SU-DHL-6 (cell line): ENCODE results near the gene S100A1.

ENCODE experiments used
- H2AFZ ChIP-seq: fragments of 200-600 bp; sonication (generic); 2 replicates; pipeline ENCODE4 v1.6.1; 2014; ENCODE audit warnings: low read depth, mild to moderate bottlenecking, moderate library complexity, mixed read lengths, antibody characterized with exemption, low read length; ENCODE audit not compliant: severe bottlenecking
- H3F3A ChIP-seq: fragments of 200-600 bp; shearing (Covaris generic); 2 replicates; pipeline ENCODE4 v1.6.0; 2016; ENCODE audit warnings: antibody characterized with exemption, mild to moderate bottlenecking; ENCODE audit not compliant: insufficient read depth
- H3K27ac ChIP-seq: fragments of 200-600 bp; sonication (generic); 2 replicates; pipeline ENCODE4 v1.5.1; 2016; ENCODE audit warnings: low read depth, mild to moderate bottlenecking, low read length, moderate library complexity, mixed read lengths
- H3K27me3 ChIP-seq: fragments of 200-600 bp; sonication (generic), shearing (Covaris generic); 2 replicates; pipeline ENCODE4 v1.6.0; 2014; ENCODE audit warnings: mild to moderate bottlenecking, low read length
- H3K36me3 ChIP-seq: fragments of 200-600 bp; sonication (generic); 2 replicates; pipeline ENCODE4 v1.6.1; 2014; ENCODE audit warnings: mild to moderate bottlenecking, low read length, mixed read lengths
- H3K4me2 ChIP-seq: fragments of 300-600, 200-600 bp; shearing (Covaris generic), sonication (generic); 2 replicates; pipeline ENCODE4 v1.6.0; 2014; ENCODE audit warnings: low read length, low read depth, mild to moderate bottlenecking; ENCODE audit not compliant: poor library complexity, severe bottlenecking
- H3K4me3 ChIP-seq: fragments of 200-600 bp; sonication (generic); 2 replicates; pipeline ENCODE4 v1.5.1; 2014; ENCODE audit warnings: antibody characterized with exemption, low read length, mild to moderate bottlenecking, mixed read lengths; ENCODE audit not compliant: insufficient read depth, poor library complexity, severe bottlenecking
- H3K79me2 ChIP-seq: fragments of 200-600 bp; sonication (generic); 2 replicates; pipeline ENCODE4 v1.6.1; 2014; ENCODE audit warnings: mild to moderate bottlenecking, low read length, moderate library complexity; ENCODE audit not compliant: insufficient read depth
- H3K9ac ChIP-seq: fragments of 200-600 bp; sonication (generic); 2 replicates; pipeline ENCODE4 v1.7.0; 2014; ENCODE audit warnings: mild to moderate bottlenecking, low read length
- H3K9me2 ChIP-seq: fragments of 200-600 bp; sonication (generic); replicated peaks from 2 replicates; pipeline ENCODE4 v1.6.1; 2014; ENCODE audit warnings: low read length; ENCODE audit not compliant: insufficient read depth
- H3K9me3 ChIP-seq: fragments of 200-600 bp; sonication (generic); 2 replicates; pipeline ENCODE4 v1.6.1; 2014; ENCODE audit warnings: low read length, mixed read lengths; ENCODE audit not compliant: insufficient read depth
- H4K20me1 ChIP-seq: fragments of 200-600 bp; sonication (generic); 2 replicates; pipeline ENCODE4 v1.6.1; 2014; ENCODE audit warnings: low read depth, mild to moderate bottlenecking, antibody characterized with exemption, low read length, moderate library complexity, mixed read lengths
- EZH2phosphoT487 ChIP-seq: fragments of 200-600 bp; sonication (generic), shearing (Covaris generic); conservative IDR thresholded peaks from 2 replicates; pipeline ENCODE4 v1.6.1; 2018; ENCODE audit warnings: mild to moderate bottlenecking, antibody characterized with exemption, low read length, moderate library complexity, mixed read lengths
- TF ChIP-seq, protein P1 (sequence below): fragments of 200-600 bp; sonication (generic); IDR thresholded peaks from one replicate; pipeline ENCODE4 v1.5.1; 2017; ENCODE audit warnings: antibody characterized with exemption, mild to moderate bottlenecking, low read length, moderate library complexity; ENCODE audit not compliant: insufficient read depth, poor library complexity, severe bottlenecking

S100A1 gene

DNA sequence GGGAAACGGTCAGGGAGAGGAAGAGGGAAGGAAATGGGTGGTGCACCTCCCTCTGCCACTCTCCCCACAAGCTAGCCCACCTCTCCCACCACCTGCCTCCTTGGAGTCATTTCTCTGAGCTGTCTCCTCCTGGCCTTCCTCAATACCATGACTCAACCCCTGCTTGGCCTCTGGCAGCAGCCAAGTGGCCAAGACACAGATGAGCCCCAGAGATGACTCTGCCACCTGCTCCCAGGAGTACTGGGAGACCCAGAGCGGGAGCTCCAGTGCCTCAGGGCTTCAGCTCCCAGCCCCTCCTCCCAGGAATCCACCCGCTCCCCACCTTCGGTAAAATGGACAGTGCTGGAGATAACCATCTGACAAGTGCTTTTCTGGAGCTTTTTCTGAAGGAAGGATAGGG, 17.9 kb upstream of the S100A1 start:
- no peaks in the 10 kb centered on the region for H3K9me3 ChIP-seq
- H3K27me3 ChIP-seq, result no peaks in the 10 kb centered on the region
- no peak overlapping the region for H3K4me2 ChIP-seq
- H3K9me2 ChIP-seq, result no peaks in the 10 kb centered on the region
- no peaks in the 10 kb centered on the region for H3K79me2 ChIP-seq
- H4K20me1 ChIP-seq, result no peaks in the 10 kb centered on the region
- no peak overlapping the region for H2AFZ ChIP-seq
- H3K9ac ChIP-seq, result no peak overlapping the region
- TF ChIP-seq EZH2phosphoT487, result no peak
- TF ChIP-seq, protein P1, sequence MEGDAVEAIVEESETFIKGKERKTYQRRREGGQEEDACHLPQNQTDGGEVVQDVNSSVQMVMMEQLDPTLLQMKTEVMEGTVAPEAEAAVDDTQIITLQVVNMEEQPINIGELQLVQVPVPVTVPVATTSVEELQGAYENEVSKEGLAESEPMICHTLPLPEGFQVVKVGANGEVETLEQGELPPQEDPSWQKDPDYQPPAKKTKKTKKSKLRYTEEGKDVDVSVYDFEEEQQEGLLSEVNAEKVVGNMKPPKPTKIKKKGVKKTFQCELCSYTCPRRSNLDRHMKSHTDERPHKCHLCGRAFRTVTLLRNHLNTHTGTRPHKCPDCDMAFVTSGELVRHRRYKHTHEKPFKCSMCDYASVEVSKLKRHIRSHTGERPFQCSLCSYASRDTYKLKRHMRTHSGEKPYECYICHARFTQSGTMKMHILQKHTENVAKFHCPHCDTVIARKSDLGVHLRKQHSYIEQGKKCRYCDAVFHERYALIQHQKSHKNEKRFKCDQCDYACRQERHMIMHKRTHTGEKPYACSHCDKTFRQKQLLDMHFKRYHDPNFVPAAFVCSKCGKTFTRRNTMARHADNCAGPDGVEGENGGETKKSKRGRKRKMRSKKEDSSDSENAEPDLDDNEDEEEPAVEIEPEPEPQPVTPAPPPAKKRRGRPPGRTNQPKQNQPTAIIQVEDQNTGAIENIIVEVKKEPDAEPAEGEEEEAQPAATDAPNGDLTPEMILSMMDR, result no peak
- H3K27ac ChIP-seq, result no peak overlapping the region
- no peak overlapping the region for H3K4me3 ChIP-seq
- no peaks in the 10 kb centered on the region for H3F3A ChIP-seq
- H3K36me3 ChIP-seq, result no peaks in the 10 kb centered on the region

DNA sequence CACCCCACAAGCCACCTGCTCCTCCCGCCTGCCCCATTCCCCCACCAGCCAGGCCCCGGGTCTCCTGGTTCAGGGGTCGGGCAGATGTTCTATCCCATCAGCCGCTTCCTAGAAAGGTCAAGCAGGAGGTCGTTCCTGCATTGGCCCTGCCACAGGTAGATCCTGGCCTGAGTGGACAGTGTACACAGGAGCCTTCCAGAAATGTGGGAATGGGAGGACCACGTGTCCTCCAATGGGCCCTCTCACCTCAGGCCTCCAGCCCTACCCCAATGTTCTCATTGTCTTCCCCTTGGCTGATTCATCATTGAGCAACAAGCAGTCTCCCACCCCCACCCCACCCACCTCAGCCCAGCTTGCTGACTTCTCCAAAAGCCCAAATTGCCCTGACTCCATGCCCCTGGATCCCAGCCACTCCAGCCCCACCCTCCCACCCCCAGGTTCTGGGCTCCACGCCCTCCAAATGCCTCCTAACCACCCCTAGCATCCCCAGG, 17.4 kb upstream of the S100A1 start:
- Histone ChIP-seq H4K20me1 (no peaks in the 10 kb centered on the region), H3K9me3 (no peaks in the 10 kb centered on the region), H3K4me2 (no peak overlapping the region), H3K9ac (no peak overlapping the region), H2AFZ (no peak overlapping the region), H3K27me3 (no peaks in the 10 kb centered on the region), H3K9me2 (no peaks in the 10 kb centered on the region), H3F3A (no peaks in the 10 kb centered on the region), H3K79me2 (no peaks in the 10 kb centered on the region), H3K36me3 (no peaks in the 10 kb centered on the region), H3K27ac (no peak overlapping the region), H3K4me3 (no peak overlapping the region)
- TF ChIP-seq, protein P1, result no peak
- TF ChIP-seq EZH2phosphoT487, result no peak

DNA sequence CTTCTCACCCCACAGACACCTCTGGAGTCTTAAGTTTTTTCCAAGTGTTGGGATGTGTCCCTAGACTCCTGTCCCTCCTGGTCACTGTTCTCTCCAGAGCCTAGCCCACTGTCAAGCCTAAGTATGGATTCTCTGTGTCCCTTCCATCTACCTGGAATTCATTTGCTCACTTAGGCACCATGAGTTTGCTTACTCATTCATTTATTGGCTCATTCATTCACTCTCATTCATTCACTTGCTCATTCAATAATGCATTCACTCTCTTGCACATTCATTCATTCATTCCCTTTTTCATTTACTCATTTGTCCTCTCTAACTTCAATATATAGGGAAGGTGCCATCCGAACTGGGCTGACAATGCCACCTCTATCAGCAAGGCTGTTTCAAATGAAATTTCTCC, 16.9 kb upstream of the S100A1 start:
- Histone ChIP-seq H3K36me3 (no peaks in the 10 kb centered on the region), H3K9ac (no peak overlapping the region), H3K4me3 (no peak overlapping the region), H3K79me2 (no peaks in the 10 kb centered on the region), H2AFZ (no peak overlapping the region), H3K27ac (no peak overlapping the region), H3K9me2 (no peaks in the 10 kb centered on the region), H4K20me1 (no peaks in the 10 kb centered on the region), H3K27me3 (no peaks in the 10 kb centered on the region), H3K9me3 (no peaks in the 10 kb centered on the region), H3F3A (no peaks in the 10 kb centered on the region), H3K4me2 (no peak overlapping the region)
- TF ChIP-seq EZH2phosphoT487, result no peak
- TF ChIP-seq, protein P1, result no peak
